Panc1 (cell line): ENCODE measurements around the gene BMAL1. TPM values are rescaled to one million over a fixed set of nuclear protein-coding genes. Genes with fewer than 3 reads are reported as not detected.

Experiments used
- ATAC-seq: fragments of 200-7000 bp; cut with Tn5 transposase; 2 replicates; pipeline ENCODE4 v1.9.1; 2020; ENCODE audit warnings: mild to moderate bottlenecking, moderate library complexity
- BruUV-seq: library from RNA; stranded (reverse); fragments of 400-500 nt; replicated peaks from 2 replicates; lab custom pipeline; 2021; lab: Mats Ljungman, UMichigan
- CTCF ChIA-PET: fragments of 300-600 bp; sonication (Branson Sonifier 250); formaldehyde crosslinking; loops from one replicate; lab custom pipeline; 2022; ENCODE audit warnings: antibody characterized with exemption; lab: Charles Lee
- POLR2A ChIA-PET: fragments of 300-600 bp; sonication (Branson Sonifier 250); formaldehyde crosslinking; loops from one replicate; lab custom pipeline; 2022; ENCODE audit warnings: antibody characterized with exemption; lab: Charles Lee
- DNase-seq: peaks from one replicate; pipeline ENCODE4 v3.0.0-alpha.2; 2010; ENCODE audit warnings: low read depth, low spot score
- H3K27ac ChIP-seq: 2 replicates; pipeline ENCODE4 v1.5.1; 2011; ENCODE audit warnings: mild to moderate bottlenecking, low read length, inconsistent platforms
- H3K27me3 ChIP-seq: fragments of 200-500 bp; sonication (Bioruptor generic); 2 replicates; pipeline ENCODE4 v1.6.0; 2014; ENCODE audit warnings: low read length, inconsistent platforms; ENCODE audit not compliant: control insufficient read depth, insufficient read depth
- H3K36me3 ChIP-seq: fragments of 200-500 bp; sonication (Bioruptor generic); 2 replicates; pipeline ENCODE4 v1.5.1; 2014; ENCODE audit warnings: inconsistent platforms, mild to moderate bottlenecking, low read length, moderate library complexity; ENCODE audit not compliant: control insufficient read depth, insufficient read depth
- H3K4me1 ChIP-seq: 2 replicates; pipeline ENCODE4 v1.5.1; 2011; ENCODE audit warnings: inconsistent platforms, mild to moderate bottlenecking, low read length, moderate library complexity; ENCODE audit not compliant: control insufficient read depth, insufficient read depth
- H3K4me3 ChIP-seq, 2 experiments: 2 replicates each; pipeline ENCODE4 v1.5.1; 2011 to 2012; ENCODE audit warnings: low read depth in 2 of 2, low read length in 2 of 2, mild to moderate bottlenecking in 2 of 2, inconsistent platforms in 1 of 2, moderate library complexity in 1 of 2
- H3K9me3 ChIP-seq: fragments of 200-500 bp; sonication (Bioruptor generic); 2 replicates; pipeline ENCODE4 v1.5.1; 2014; ENCODE audit warnings: low read depth, mild to moderate bottlenecking, inconsistent platforms, low read length, moderate library complexity; ENCODE audit not compliant: control insufficient read depth, insufficient read depth
- CTCF ChIP-seq: fragments of 450-650 bp; IDR thresholded peaks from 2 replicates; pipeline ENCODE4 v1.5.1; 2017; ENCODE audit warnings: mild to moderate bottlenecking
- POLR2AphosphoS5 ChIP-seq: IDR thresholded peaks from 2 replicates; pipeline ENCODE4 v1.6.1; 2012; ENCODE audit warnings: mild to moderate bottlenecking, low read depth, low read length, moderate library complexity
- REST ChIP-seq, 2 experiments: IDR thresholded peaks; 2 replicates each; pipeline ENCODE4 v1.6.1; 2011 to 2012; ENCODE audit warnings: low read depth in 2 of 2, control low read depth in 1 of 2, low read length in 1 of 2, mild to moderate bottlenecking in 1 of 2, moderate library complexity in 1 of 2; ENCODE audit not compliant: insufficient read depth in 1 of 2
- SIN3A ChIP-seq: IDR thresholded peaks from 2 replicates; pipeline ENCODE4 v1.6.1; 2012; ENCODE audit warnings: low read depth, mild to moderate bottlenecking, low read length, moderate library complexity, borderline replicate concordance; ENCODE audit not compliant: insufficient read depth
- TCF7L2 ChIP-seq: IDR thresholded peaks from 2 replicates; pipeline ENCODE4 v1.6.1; 2011; ENCODE audit warnings: mild to moderate bottlenecking, low read depth, low read length, inconsistent platforms
- in situ Hi-C: cut with HindIII; loops from 2 replicates; pipeline ENCODE4 v1.10.0; 2016; ENCODE audit warnings: low sequenced_read_pairs, low pct_unique_long_range_greater_than_20kb
- intact Hi-C: fragments of 100-400 bp; cut with micrococcal nuclease; formaldehyde crosslinking; loops from one replicate; pipeline ENCODE4 v1.10.0; 2022; ENCODE audit not compliant: unreplicated experiment
- total RNA-seq: library from RNA; stranded (reverse); gene quantifications from one replicate; pipeline ENCODE4 v1.2.1, GENCODE V29; 2021; ENCODE audit not compliant: unreplicated experiment

Gene BMAL1
- total RNA-seq, 1 experiment from 2014 or later, result 9.3 TPM

GRCh38 chr11:13258855-13259254 lies 18.7 kb upstream of the BMAL1 start:
- intact Hi-C loops (no loop called here), in situ Hi-C loops (no loop called here)
- peaks cover 10% of the 10 kb centered on the region for H3K4me1 ChIP-seq
- H3K27ac ChIP-seq, result no peak overlapping the region
- TF ChIP-seq CTCF, result no peak
- TF ChIP-seq POLR2AphosphoS5, result no peak
- TF ChIP-seq REST (IDR thresholded peaks at IDR 0.05; ENCODE audit: insufficient read depth in 1 of 2, low read depth in 2 of 2, low read length in 1 of 2), result no peak
- no peak for TF ChIP-seq TCF7L2
- no peak for TF ChIP-seq SIN3A
- H3K36me3 ChIP-seq, result no peaks in the 10 kb centered on the region
- CTCF ChIA-PET, result no interaction called here
- DNase-seq, result no peak
- no TSS peak for BruUV-seq
- POLR2A ChIA-PET, result interaction anchor here (0.6 kb wide), 2 partner anchors 66 to 275 kb away, joined by 3 to 6 read pairs; no protein-coding TSS in a partner anchor
- H3K9me3 ChIP-seq, result no peaks in the 10 kb centered on the region
- no peak overlapping the region for H3K4me3 ChIP-seq
- ATAC-seq, result no peak
- H3K27me3 ChIP-seq, result peaks cover 11% of the 10 kb centered on the region

- Histone ChIP-seq H3K27ac (no peak overlapping the region), H3K9me3 (no peaks in the 10 kb centered on the region), H3K4me3 (no peak overlapping the region), H3K27me3 (peaks cover 10% of the 10 kb centered on the region), H3K4me1 (peaks cover 10% of the 10 kb centered on the region), H3K36me3 (no peaks in the 10 kb centered on the region)
- intact Hi-C loops (no loop called here), in situ Hi-C loops (no loop called here)
- ChIA-PET POLR2A (no interaction called here), CTCF (no interaction called here)
- BruUV-seq, result no TSS peak
- DNase-seq, result no peak
- ATAC-seq, result no peak
- TF ChIP-seq SIN3A (no peak), POLR2AphosphoS5 (no peak), REST (IDR thresholded peaks at IDR 0.05; ENCODE audit: insufficient read depth in 1 of 2, low read depth in 2 of 2, low read length in 1 of 2) (no peak), CTCF (no peak), TCF7L2 (no peak)
These were observed 18.2 kb upstream of the BMAL1 start for GRCh38 chr11:13259374-13259773.
